Activated CD8-positive, alpha-beta T cell treated with anti-CD3 and anti-CD28 coated beads, Interleukin-2, amount 10 ng/mL, durations not matched to agents 7 days and 5 days (primary cell): ENCODE results near the gene RRM1. TPM values are rescaled to one million over a fixed set of nuclear protein-coding genes. Genes with fewer than 3 reads are reported as not detected.
A peak's percentile ranks its signal among the peaks of the same experiment; 100 is the strongest.
"Not testable (repeated sequence)": the region's sequence is repeated elsewhere in the genome, so short reads cannot be mapped to it uniquely, and the experiment has no call there.

Experiments used
- ATAC-seq: fragments of 150-1000 bp; cut with Tn5 transposase; one replicate; pipeline ENCODE4 v1.10.0; 2021; ENCODE audit warnings: moderate library complexity
- CTCF ChIA-PET: fragments of 350-600 bp; sonication (Branson Sonifier 250); formaldehyde crosslinking; loops from one replicate; lab custom pipeline; 2021; ENCODE audit warnings: antibody characterized with exemption; lab: Charles Lee
- POLR2A ChIA-PET: fragments of 350-600 bp; sonication (Branson Sonifier 250); formaldehyde crosslinking; loops from one replicate; lab custom pipeline; 2021; ENCODE audit warnings: antibody characterized with exemption; lab: Charles Lee
- DNase-seq: peaks from one replicate; pipeline ENCODE4 v3.0.0-alpha.2; 2020
- H3K27ac Mint-ChIP-seq: one replicate; pipeline ENCODE4 v1.8.0; 2021; ENCODE audit warnings: mild to moderate bottlenecking, mixed read lengths
- H3K27me3 Mint-ChIP-seq: one replicate; pipeline ENCODE4 v1.8.0; 2021; ENCODE audit warnings: low read depth, mixed read lengths
- H3K36me3 Mint-ChIP-seq: one replicate; pipeline ENCODE4 v1.8.0; 2021; ENCODE audit warnings: low read depth, mixed read lengths
- H3K4me1 Mint-ChIP-seq: one replicate; pipeline ENCODE4 v1.8.0; 2021; ENCODE audit warnings: low read depth, mixed read lengths
- H3K4me3 Mint-ChIP-seq: one replicate; pipeline ENCODE4 v1.8.0; 2021; ENCODE audit warnings: mild to moderate bottlenecking, mixed read lengths
- H3K9me3 Mint-ChIP-seq: one replicate; pipeline ENCODE4 v1.8.0; 2022; ENCODE audit warnings: mixed read lengths; ENCODE audit not compliant: insufficient read depth
- total RNA-seq, 2 experiments: library from RNA; stranded (reverse); gene quantifications; one replicate each; pipeline ENCODE4 v1.2.3, GENCODE V29; 2021

Gene RRM1
- 100 to 1,000 TPM; 180 to 183 TPM for total RNA-seq

DNA sequence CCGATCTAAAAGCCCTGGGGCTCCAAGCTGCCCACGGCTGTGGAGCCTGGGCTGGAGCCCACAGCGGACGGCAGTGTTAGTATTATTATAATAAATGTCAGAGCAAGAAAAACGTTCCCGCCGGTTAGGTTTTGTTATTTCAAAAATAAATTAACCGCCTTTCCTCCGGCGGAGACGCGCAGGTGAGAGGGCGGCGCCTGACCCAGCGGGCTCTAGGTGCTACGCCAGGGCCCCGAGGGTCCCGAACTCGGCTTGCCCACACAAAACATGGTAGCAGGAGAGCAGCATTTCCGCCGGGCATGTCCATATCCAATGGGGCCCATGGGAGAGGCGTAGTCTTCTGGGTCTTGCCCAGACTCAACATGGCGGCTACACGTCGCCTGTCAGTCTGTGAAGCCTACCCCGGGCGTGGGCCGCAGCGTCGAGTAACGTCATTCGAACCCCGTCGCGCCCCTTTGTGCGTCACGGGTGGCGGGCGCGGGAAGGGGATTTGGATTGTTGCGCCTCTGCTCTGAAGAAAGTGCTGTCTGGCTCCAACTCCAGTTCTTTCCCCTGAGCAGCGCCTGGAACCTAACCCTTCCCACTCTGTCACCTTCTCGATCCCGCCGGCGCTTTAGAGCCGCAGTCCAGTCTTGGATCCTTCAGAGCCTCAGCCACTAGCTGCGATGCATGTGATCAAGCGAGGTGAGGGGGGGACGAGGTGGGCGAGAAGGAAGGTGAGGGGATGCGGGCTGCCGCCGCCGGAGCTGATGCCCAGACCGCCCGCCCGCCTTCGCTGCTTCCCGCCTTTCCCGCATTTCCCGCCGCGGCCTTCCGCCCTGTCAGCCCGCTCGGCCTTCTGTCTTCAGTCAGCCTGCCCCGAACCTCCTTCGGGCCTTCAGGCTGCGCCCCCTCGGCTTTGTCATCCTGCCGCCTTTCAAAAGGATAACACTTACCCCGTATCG lies at the start of gene RRM1:
Gene RRM1 (plus strand): TSS at position 452 of the 944 bp plus-strand sequence. CDS start 214 bp downstream, at position 666.
- H3K4me1 Mint-ChIP-seq = peaks cover 74% of the 10 kb centered on the region
- peak within 1 kb of the TSS; percentile 88 for H3K4me3 Mint-ChIP-seq
- DNase-seq (peak; percentile 96), ATAC-seq (peak; percentile 93)
- no peaks in the 10 kb centered on the region for H3K27me3 Mint-ChIP-seq
- H3K27ac Mint-ChIP-seq = peak within 1 kb of the TSS; percentile 95
- CTCF ChIA-PET = interaction anchor here (1.0 to 3.3 kb wide), 5 partner anchors 13 to 258 kb away, joined by 3 to 15 read pairs (median 3); partner anchors contain the start of gene RHOG
- POLR2A ChIA-PET = interaction anchor here (0.6 to 1.3 kb wide), 5 partner anchors 27 to 256 kb away, joined by 3 to 4 read pairs (median 3); partner anchors contain the start of gene RHOG
- peaks cover 60% of the 10 kb centered on the region for H3K36me3 Mint-ChIP-seq
- no peaks in the 10 kb centered on the region for H3K9me3 Mint-ChIP-seq

DNA sequence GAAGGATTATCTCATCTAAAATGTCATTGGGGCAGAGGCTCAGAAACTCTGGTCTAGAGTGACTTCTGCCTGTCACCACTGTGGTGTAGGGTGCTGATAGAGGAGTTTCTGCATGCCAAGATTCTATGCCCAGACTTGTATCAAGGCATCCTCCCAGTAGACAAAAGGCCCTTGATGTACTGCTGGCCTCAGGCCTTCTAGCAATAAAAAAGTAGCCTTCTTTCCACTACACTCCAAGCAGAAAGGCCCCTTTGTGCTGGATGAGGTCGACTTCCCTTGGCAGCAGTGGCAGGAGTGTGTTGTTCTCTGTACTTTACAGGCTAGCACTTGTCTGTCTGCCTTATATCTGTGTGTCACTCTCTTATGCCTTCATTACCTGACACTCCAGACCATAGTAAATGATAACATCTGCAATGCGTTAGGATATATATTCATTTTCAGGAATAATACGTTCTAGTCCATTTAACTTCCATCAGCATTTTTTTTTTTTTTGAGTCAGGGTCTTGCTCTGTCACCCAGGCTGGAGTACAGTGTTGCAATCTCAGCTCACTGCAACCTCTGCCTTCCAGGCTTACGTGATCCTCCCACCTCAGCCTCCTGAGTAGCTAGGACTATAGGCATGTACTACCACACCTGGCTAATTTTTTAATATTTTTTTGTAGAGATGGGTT lies 49.5 kb upstream of the RRM1 start:
- peaks cover 22% of the 10 kb centered on the region for H3K36me3 Mint-ChIP-seq
- H3K4me3 Mint-ChIP-seq = no peak overlapping the region
- no peak for DNase-seq
- H3K27me3 Mint-ChIP-seq = no peaks in the 10 kb centered on the region
- no peaks in the 10 kb centered on the region for H3K9me3 Mint-ChIP-seq
- no peak overlapping the region for H3K27ac Mint-ChIP-seq
- no peak for ATAC-seq
- ChIA-PET CTCF (interaction anchor here (1.3 to 2.1 kb wide), 5 partner anchors 27 to 203 kb away, joined by 4 to 7 read pairs (median 6); partner anchors contain the start of gene STIM1), POLR2A (interaction anchor here (0.7 to 0.9 kb wide), 2 partner anchors 118 to 339 kb away, joined by 3 to 4 read pairs; no protein-coding TSS in a partner anchor)
- H3K4me1 Mint-ChIP-seq = peaks cover 16% of the 10 kb centered on the region

DNA sequence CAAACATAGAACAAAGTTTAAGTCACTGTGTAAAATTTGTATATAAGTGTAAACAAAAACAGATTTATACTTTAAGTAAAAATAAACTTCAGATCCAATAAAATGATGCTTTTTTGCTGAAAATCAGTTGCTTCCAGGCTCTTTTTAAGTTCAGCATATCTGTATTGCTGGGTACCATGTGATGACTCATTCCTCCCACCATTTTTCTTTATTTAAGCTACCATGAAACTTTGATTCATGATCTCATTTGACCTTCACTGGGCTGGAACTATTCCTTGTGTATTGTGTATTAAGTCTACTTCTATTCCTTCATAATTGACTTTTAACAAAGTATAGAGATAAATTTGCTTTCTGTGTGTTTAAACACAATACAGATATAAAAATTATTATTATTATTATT lies 46.3 kb upstream of the RRM1 start:
- Mint-ChIP-seq H3K9me3 (no peaks in the 10 kb centered on the region), H3K27ac (no peak overlapping the region), H3K4me1 (peaks cover 10% of the 10 kb centered on the region), H3K27me3 (no peaks in the 10 kb centered on the region), H3K36me3 (peaks cover 43% of the 10 kb centered on the region), H3K4me3 (no peak overlapping the region)
- ChIA-PET POLR2A (no interaction called here), CTCF (interaction anchor here (1.8 kb wide), 1 partner anchor 199 kb away, joined by 4 read pairs; no protein-coding TSS in a partner anchor)
- ATAC-seq (no peak), DNase-seq (no peak)

DNA sequence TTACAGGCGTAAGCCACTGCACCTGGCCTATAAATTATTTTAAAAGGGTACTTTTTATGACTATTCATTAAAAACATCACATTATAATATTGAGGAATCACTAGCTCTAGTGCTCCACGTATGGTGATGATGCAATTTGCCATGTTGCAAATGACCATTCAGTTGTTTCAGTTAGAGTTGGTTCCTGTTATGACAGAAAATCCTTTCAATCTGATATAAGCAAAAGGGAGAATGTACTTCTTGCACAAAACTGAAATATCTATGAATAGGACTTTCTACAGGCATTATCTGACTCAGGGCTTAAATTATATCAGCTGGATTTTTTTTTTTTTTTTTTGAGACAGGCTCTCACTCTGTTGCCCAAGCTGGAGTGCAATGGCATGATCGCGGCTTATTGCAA lies 45.6 kb upstream of the RRM1 start:
- Mint-ChIP-seq H3K27ac (no peak overlapping the region), H3K4me3 (no peak overlapping the region), H3K27me3 (no peaks in the 10 kb centered on the region), H3K4me1 (peaks cover 10% of the 10 kb centered on the region), H3K36me3 (peaks cover 43% of the 10 kb centered on the region), H3K9me3 (no peaks in the 10 kb centered on the region)
- POLR2A ChIA-PET = no interaction called here
- no peak for ATAC-seq
- CTCF ChIA-PET = interaction anchor here (0.7 to 1.8 kb wide), 4 partner anchors 23 to 200 kb away, joined by 3 to 7 read pairs (median 4); partner anchors contain the start of gene STIM1
- DNase-seq = no peak

- H3K9me3 Mint-ChIP-seq = no peaks in the 10 kb centered on the region
- DNase-seq = no peak
- ChIA-PET CTCF (interaction anchor here (1.5 kb wide), 1 partner anchor 22 kb away, joined by 7 read pairs; no protein-coding TSS in a partner anchor), POLR2A (no interaction called here)
- no peak for ATAC-seq
- H3K27ac Mint-ChIP-seq = no peak overlapping the region
- H3K27me3 Mint-ChIP-seq = no peaks in the 10 kb centered on the region
- H3K36me3 Mint-ChIP-seq = peaks cover 43% of the 10 kb centered on the region
- H3K4me3 Mint-ChIP-seq = no peak overlapping the region
- peaks cover 4% of the 10 kb centered on the region for H3K4me1 Mint-ChIP-seq
Observed at GRCh38 chr11:4050138-4050537, 44.5 kb upstream of the RRM1 start.

DNA sequence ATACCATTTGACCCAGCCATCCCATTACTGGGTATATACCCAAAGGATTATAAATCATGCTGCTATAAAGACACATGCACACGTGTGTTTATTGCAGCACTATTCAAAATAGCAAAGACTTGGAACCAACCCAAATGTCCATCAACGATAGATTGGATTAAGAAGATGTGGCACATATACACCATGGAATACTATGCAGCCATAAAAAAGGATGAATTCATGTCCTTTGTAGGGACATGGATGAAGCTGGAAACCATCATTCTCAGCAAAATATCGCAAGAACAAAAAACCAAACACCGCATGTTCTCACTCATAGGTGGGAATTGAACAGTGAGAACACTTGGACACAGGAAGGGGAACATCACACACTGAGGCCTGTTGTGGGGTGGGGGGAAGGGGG lies 41.4 kb upstream of the RRM1 start:
- H3K9me3 Mint-ChIP-seq, CTCF ChIA-PET, H3K4me3 Mint-ChIP-seq, DNase-seq, H3K27ac Mint-ChIP-seq, ATAC-seq, H3K27me3 Mint-ChIP-seq, POLR2A ChIA-PET: not testable (repeated sequence)
- Mint-ChIP-seq H3K36me3 (peaks cover 53% of the 10 kb centered on the region), H3K4me1 (peaks cover 15% of the 10 kb centered on the region)

- DNase-seq = no peak
- H3K27ac Mint-ChIP-seq = no peak overlapping the region
- ChIA-PET CTCF (interaction anchor here (0.9 to 2.4 kb wide), 3 partner anchors 14 to 199 kb away, joined by 3 to 6 read pairs (median 5); partner anchors contain the start of gene STIM1), POLR2A (no interaction called here)
- no peak overlapping the region for H3K4me3 Mint-ChIP-seq
- no peaks in the 10 kb centered on the region for H3K9me3 Mint-ChIP-seq
- H3K36me3 Mint-ChIP-seq = peaks cover 58% of the 10 kb centered on the region
- no peak for ATAC-seq
- H3K4me1 Mint-ChIP-seq = peaks cover 18% of the 10 kb centered on the region
- no peaks in the 10 kb centered on the region for H3K27me3 Mint-ChIP-seq
Observed at GRCh38 chr11:4054643-4055042, 40.0 kb upstream of the RRM1 start.

GRCh38 chr11:4059424-4059823 lies 35.2 kb upstream of the RRM1 start:
- ChIA-PET POLR2A (interaction anchor here (1.1 kb wide), 1 partner anchor 18 kb away, joined by 3 read pairs; no protein-coding TSS in a partner anchor), CTCF (interaction anchor here (0.9 to 4.2 kb wide), 3 partner anchors 10 to 205 kb away, joined by 4 to 32 read pairs (median 6); no protein-coding TSS in a partner anchor)
- Mint-ChIP-seq H3K36me3 (peaks cover 62% of the 10 kb centered on the region), H3K27me3 (no peaks in the 10 kb centered on the region), H3K4me3 (no peak overlapping the region), H3K27ac (no peak overlapping the region), H3K9me3 (no peaks in the 10 kb centered on the region), H3K4me1 (peaks cover 28% of the 10 kb centered on the region)
- DNase-seq (no peak), ATAC-seq (no peak)

GRCh38 chr11:4060182-4060923 lies 34.2 kb upstream of the RRM1 start:
- ChIA-PET POLR2A (interaction anchor here (0.8 to 1.1 kb wide), 3 partner anchors 19 to 225 kb away, joined by 3 read pairs; no protein-coding TSS in a partner anchor), CTCF (interaction anchor here (0.9 to 4.2 kb wide), 8 partner anchors 9 to 251 kb away, joined by 3 to 32 read pairs (median 5); partner anchors contain the start of gene STIM1)
- Mint-ChIP-seq H3K27me3 (no peaks in the 10 kb centered on the region), H3K9me3 (no peaks in the 10 kb centered on the region), H3K27ac (no peak overlapping the region), H3K4me3 (no peak overlapping the region), H3K4me1 (peaks cover 38% of the 10 kb centered on the region), H3K36me3 (peaks cover 60% of the 10 kb centered on the region)
- DNase-seq (no peak), ATAC-seq (no peak)

DNA sequence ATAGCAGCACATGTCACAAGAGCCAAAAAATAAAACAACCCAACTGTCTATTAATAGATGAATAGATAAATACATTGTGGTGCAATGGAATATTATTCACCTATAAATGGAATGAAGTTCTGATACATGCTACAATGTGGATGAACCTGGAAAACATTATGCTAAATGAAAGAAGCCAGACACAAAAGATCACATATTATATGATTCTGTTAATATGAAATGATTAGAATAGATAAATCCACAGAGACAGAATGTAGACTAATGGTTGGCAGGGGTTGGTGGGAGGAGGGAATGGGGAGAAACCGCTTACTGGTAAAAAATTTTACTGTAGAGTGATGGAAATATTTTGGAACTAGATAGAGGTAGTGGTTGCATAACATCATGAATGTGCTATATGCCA lies 32.9 kb upstream of the RRM1 start:
- ATAC-seq (no peak), DNase-seq (no peak)
- Mint-ChIP-seq H3K4me3 (no peak overlapping the region), H3K27ac (no peak overlapping the region), H3K4me1 (peaks cover 47% of the 10 kb centered on the region), H3K36me3 (peaks cover 59% of the 10 kb centered on the region), H3K27me3 (no peaks in the 10 kb centered on the region), H3K9me3 (no peaks in the 10 kb centered on the region)
- POLR2A ChIA-PET = no interaction called here
- CTCF ChIA-PET = interaction anchor here (1.5 to 1.8 kb wide), 2 partner anchors 11 to 207 kb away, joined by 8 to 17 read pairs; partner anchors contain the start of gene STIM1
